HEK293T (cell line): ENCODE data around the gene RAB6A.

Experiments
- BHLHE40 ChIP-seq: fragments of 450-650 bp; IDR thresholded peaks from 2 replicates; pipeline ENCODE4 v1.6.1; 2016; ENCODE audit warnings: mild to moderate bottlenecking, moderate library complexity, borderline replicate concordance
- CTBP1 ChIP-seq: fragments of 450-650 bp; IDR thresholded peaks from 2 replicates; pipeline ENCODE4 v1.6.1; 2016; ENCODE audit warnings: borderline replicate concordance
- ELF4 ChIP-seq: fragments of 450-650 bp; IDR thresholded peaks from 2 replicates; pipeline ENCODE4 v1.6.1; 2017; ENCODE audit warnings: antibody characterized with exemption
- FOXK2 ChIP-seq: fragments of 450-650 bp; IDR thresholded peaks from 2 replicates; pipeline ENCODE4 v1.6.1; 2016; ENCODE audit warnings: mild to moderate bottlenecking
- FOXM1 ChIP-seq: fragments of 450-650 bp; IDR thresholded peaks from 2 replicates; pipeline ENCODE4 v1.6.1; 2017; ENCODE audit warnings: mild to moderate bottlenecking, borderline replicate concordance
- LEF1 ChIP-seq: fragments of 450-650 bp; IDR thresholded peaks from 2 replicates; pipeline ENCODE4 v1.6.1; 2017; ENCODE audit warnings: mild to moderate bottlenecking, borderline replicate concordance
- NFRKB ChIP-seq: fragments of 450-650 bp; IDR thresholded peaks from 2 replicates; pipeline ENCODE4 v1.6.1; 2016; ENCODE audit warnings: mild to moderate bottlenecking, moderate library complexity
- SP1 ChIP-seq: fragments of 450-650 bp; IDR thresholded peaks from 2 replicates; pipeline ENCODE4 v1.6.1; 2017
- SUZ12 ChIP-seq: fragments of 450-650 bp; IDR thresholded peaks from 2 replicates; pipeline ENCODE4 v1.6.1; 2016; ENCODE audit warnings: mild to moderate bottlenecking
- TARDBP ChIP-seq: fragments of 450-650 bp; IDR thresholded peaks from 2 replicates; pipeline ENCODE4 v1.6.1; 2016
- ZNF384 ChIP-seq: fragments of 450-650 bp; IDR thresholded peaks from 2 replicates; pipeline ENCODE4 v1.6.1; 2016

DNA sequence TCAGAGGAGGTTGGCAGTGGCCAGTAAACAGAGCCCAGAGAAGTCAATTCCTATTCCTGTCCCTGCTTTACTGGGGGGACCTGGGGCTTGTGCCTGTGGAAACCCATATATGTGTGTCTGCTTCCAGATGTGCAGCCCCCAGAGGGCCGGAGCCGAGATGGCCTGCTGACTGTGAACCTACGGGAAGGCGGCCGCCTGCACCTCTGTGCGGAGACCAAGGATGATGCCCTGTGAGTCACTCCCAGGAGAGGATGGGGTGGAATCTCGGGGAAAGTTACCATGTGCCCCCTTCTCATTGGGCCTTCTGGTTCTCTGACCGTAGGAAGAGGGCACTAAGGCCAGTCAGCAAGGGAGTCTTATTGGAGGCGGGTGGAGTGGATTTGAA, 109.2 kb downstream of the RAB6A start:
- no peak for TF ChIP-seq NFRKB
- no peak for TF ChIP-seq ELF4
- no peak for TF ChIP-seq CTBP1
- TF ChIP-seq BHLHE40 = no peak
- TF ChIP-seq SUZ12 = no peak
- no peak for TF ChIP-seq ZNF384
- TF ChIP-seq TARDBP = no peak
- TF ChIP-seq FOXM1 = no peak
- TF ChIP-seq SP1 = no peak
- no peak for TF ChIP-seq FOXK2
- TF ChIP-seq LEF1 = no peak
